Neuronal stem cell (in vitro differentiated cells): ENCODE results near the gene TAF11L6. TPM values are rescaled to one million over a fixed set of nuclear protein-coding genes. Genes with fewer than 3 reads are reported as not detected.

Experiments used
- small RNA-seq: library from polyadenylated mRNA; stranded (forward); fragments of <200 nt; extraction: miRNeasy Mini kit (QIAGEN cat#:217004); gene quantifications from one replicate; pipeline ENCODE3, GENCODE V24; 2013; ENCODE audit not compliant: insufficient read depth

Gene TAF11L6

Small RNA genes lying within 50 kb of the gene (small RNA-seq; reads per million reads assigned to genes)
- gene AC106774.3 = not detected
